Right lobe of liver (tissue), 6 donors: ENCODE data around the gene RNGTT. TPM values are rescaled to one million over a fixed set of nuclear protein-coding genes. Genes with fewer than 3 reads are reported as not detected.

ENCODE experiments used
- ATAC-seq, 4 donors: fragments of 200-7000 bp; cut with Tn5 transposase; one replicate each; pipeline ENCODE4 v1.9.1; 2020; ENCODE audit warnings: mild to moderate bottlenecking in 4 of 4, moderate library complexity in 4 of 4
- DNase-seq, 3 donors: peaks; one replicate each; pipeline ENCODE4 v3.0.0-alpha.2; 2020
- H3K27ac ChIP-seq, 3 donors: fragments of 200-600 bp; one replicate each; pipeline ENCODE4 v1.8.0; 2022
- H3K27me3 ChIP-seq, 2 donors: fragments of 200-600 bp; one replicate each; pipeline ENCODE4 v1.8.0; 2022
- H3K36me3 ChIP-seq, 4 donors: fragments of 200-600 bp; sonication (generic) in 1 of 4; one replicate each; pipeline versions ENCODE4 v1.5.1 to v1.8.0; 2017 to 2022; ENCODE audit warnings: control low read depth in 1 of 4
- H3K4me1 ChIP-seq, 4 donors: fragments of 200-600 bp; sonication (generic) in 1 of 4; one replicate each; pipeline versions ENCODE4 v1.5.1 to v1.8.0; 2017 to 2022; ENCODE audit warnings: control low read depth in 1 of 4
- H3K4me3 ChIP-seq, 3 donors: fragments of 200-600 bp; one replicate each; pipeline ENCODE4 v1.8.0; 2022
- H3K9me3 ChIP-seq, 4 donors: fragments of 200-600 bp; sonication (generic) in 1 of 4; one replicate each; pipeline versions ENCODE4 v1.5.1 to v1.8.0; 2017 to 2022; ENCODE audit warnings: control low read depth in 1 of 4
- POLR2A ChIP-seq: fragments of 450-650 bp; IDR thresholded peaks from one replicate; pipeline ENCODE4 v1.6.1; 2017; ENCODE audit warnings: antibody characterized with exemption, mild to moderate bottlenecking
- WGBS: methylation state at CpG from one replicate; pipeline ENCODE4 v1.1.6; 2018; ENCODE audit warnings: low coverage, low lambda C conversion rate; ENCODE audit not compliant: insufficient coverage; ENCODE audit errors: missing lambda C conversion rate; 5-methylcytosine and 5-hydroxymethylcytosine counted together
- intact Hi-C, 2 donors: fragments of 100-400 bp; cut with DNase I; formaldehyde crosslinking; loops; one replicate each; pipeline versions ENCODE4 v1.11.2 to v1.14.1; 2022
- total RNA-seq, 6 experiments: library from RNA; depleted of rRNA in 2 of 6; stranded (reverse); fragments of >200 nt in 2 of 6; fragmentation: NEBNext Ultra II Directional in 3 of 6; extraction: Animal tissue kit (Norgen Biotek cat#: 25700) in 3 of 6; gene quantifications; one replicate each; pipeline versions ENCODE4 v1.1.0 to v1.2.4, GENCODE V29; 2016 to 2023
- TF ChIP-seq, protein P1 (sequence below), 4 donors: fragments of 200-600 bp in 3 of 4; fragments of 450-650 bp in 1 of 4; IDR thresholded peaks; one replicate each; pipeline versions ENCODE4 v1.5.1 to v1.8.0; 2016 to 2022; ENCODE audit warnings: antibody characterized with exemption in 4 of 4, mild to moderate bottlenecking in 2 of 4
- donor health status: DM: no; HTN: yes; CAD: no.
- donor health status: DM: no; HTN: no; CAD: no.
- donor health status: DM: no; HTN: no; CAD: no.
- donor health status: DM: no; HTN: yes; CAD: no.
- donor health status: DM: no; HTN: yes; CAD: no.

The RNGTT gene
- total RNA-seq, 6 experiments from 2014 or later: 5.7 to 11.2 (median 6.5) TPM

DNA sequence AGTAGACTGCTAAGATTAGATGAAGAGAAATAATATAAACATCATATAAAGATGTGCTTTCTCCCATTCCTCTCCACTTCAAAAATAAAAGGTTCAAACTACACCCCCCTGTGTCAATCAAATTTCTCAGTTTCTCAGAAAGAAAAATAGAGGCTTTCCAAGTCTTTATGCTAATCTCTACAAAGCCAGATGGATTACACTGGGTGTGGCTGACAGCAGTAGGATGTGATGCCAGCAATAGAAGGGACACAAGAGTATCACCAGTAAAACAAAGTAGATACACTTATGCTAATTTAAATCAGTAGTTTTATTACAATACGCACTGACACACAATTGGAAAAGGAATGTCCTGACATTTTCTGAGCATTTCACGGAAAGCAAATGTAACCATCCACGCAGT lies 353.4 kb downstream of the RNGTT start:
- no peaks in the 10 kb centered on the region for H3K27me3 ChIP-seq
- no peaks in the 10 kb centered on the region for H3K36me3 ChIP-seq
- intact Hi-C loops: no loop called here
- TF ChIP-seq POLR2A: no peak
- TF ChIP-seq, protein P1, sequence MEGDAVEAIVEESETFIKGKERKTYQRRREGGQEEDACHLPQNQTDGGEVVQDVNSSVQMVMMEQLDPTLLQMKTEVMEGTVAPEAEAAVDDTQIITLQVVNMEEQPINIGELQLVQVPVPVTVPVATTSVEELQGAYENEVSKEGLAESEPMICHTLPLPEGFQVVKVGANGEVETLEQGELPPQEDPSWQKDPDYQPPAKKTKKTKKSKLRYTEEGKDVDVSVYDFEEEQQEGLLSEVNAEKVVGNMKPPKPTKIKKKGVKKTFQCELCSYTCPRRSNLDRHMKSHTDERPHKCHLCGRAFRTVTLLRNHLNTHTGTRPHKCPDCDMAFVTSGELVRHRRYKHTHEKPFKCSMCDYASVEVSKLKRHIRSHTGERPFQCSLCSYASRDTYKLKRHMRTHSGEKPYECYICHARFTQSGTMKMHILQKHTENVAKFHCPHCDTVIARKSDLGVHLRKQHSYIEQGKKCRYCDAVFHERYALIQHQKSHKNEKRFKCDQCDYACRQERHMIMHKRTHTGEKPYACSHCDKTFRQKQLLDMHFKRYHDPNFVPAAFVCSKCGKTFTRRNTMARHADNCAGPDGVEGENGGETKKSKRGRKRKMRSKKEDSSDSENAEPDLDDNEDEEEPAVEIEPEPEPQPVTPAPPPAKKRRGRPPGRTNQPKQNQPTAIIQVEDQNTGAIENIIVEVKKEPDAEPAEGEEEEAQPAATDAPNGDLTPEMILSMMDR (IDR thresholded peaks at IDR 0.05): no peak
- no peak overlapping the region for H3K27ac ChIP-seq
- no peak overlapping the region for H3K4me3 ChIP-seq
- H3K9me3 ChIP-seq: no peaks in the 10 kb centered on the region
- no peaks in the 10 kb centered on the region for H3K4me1 ChIP-seq
- WGBS: 87% methylated on average over 3 of the region's 3 CpGs
- no peak for DNase-seq
- no peak for ATAC-seq

DNA sequence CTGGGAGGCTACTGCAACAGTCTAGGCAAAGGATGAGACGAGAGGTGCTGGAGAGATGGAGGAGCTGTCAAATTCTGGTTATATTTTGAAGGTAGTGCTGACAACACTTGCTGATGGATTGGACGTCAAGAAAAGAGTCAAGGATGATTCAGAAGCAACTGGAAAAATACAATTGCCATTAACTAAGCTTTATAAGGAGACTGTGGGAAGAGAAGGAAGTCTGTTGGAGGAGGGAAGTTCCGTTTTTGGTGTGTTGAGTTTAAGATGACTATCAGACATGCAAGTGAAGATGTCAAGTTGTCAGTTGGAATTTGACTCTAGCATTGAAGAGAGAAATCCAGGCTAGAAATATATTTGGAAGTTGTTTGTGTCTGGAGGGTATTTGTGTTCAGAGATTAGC lies 358.1 kb downstream of the RNGTT start:
- Histone ChIP-seq H3K4me3 (no peak overlapping the region), H3K27ac (no peak overlapping the region), H3K4me1 (no peaks in the 10 kb centered on the region), H3K27me3 (no peaks in the 10 kb centered on the region), H3K36me3 (no peaks in the 10 kb centered on the region), H3K9me3 (no peaks in the 10 kb centered on the region)
- intact Hi-C loops: no loop called here
- TF ChIP-seq, protein P1 (IDR thresholded peaks at IDR 0.05): no peak
- TF ChIP-seq POLR2A: no peak
- 65% methylated on average over 3 of the region's 3 CpGs for WGBS
- ATAC-seq (no peak), DNase-seq (no peak)

DNA sequence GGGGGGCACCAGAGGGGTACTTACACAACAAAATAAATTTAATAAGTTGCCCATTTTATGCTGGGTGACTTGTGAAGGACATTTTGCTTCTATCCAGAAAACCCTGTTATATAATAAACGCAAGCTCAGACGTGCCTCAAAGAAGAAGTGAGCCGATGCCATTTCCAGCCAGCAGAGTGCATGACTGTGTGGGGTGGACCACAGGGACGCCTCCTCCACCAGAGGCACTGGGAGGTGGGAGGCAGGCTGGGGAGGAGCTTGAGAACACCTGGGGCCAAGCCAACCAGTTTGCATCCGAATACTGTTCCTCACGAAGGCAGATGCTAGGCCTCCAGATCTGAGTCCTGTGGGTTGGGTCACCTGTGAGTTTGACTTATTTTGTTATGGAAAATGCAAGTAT lies 363.8 kb downstream of the RNGTT start:
- H3K9me3 ChIP-seq: no peaks in the 10 kb centered on the region
- no peaks in the 10 kb centered on the region for H3K36me3 ChIP-seq
- DNase-seq (no peak), ATAC-seq (no peak)
- H3K4me1 ChIP-seq: no peaks in the 10 kb centered on the region
- WGBS: 17% methylated on average over 1 of the region's 6 CpGs
- no peak overlapping the region for H3K4me3 ChIP-seq
- TF ChIP-seq, protein P1 (IDR thresholded peaks at IDR 0.05): no peak
- no peak overlapping the region for H3K27ac ChIP-seq
- H3K27me3 ChIP-seq: no peaks in the 10 kb centered on the region
- intact Hi-C loops: no loop called here

DNA sequence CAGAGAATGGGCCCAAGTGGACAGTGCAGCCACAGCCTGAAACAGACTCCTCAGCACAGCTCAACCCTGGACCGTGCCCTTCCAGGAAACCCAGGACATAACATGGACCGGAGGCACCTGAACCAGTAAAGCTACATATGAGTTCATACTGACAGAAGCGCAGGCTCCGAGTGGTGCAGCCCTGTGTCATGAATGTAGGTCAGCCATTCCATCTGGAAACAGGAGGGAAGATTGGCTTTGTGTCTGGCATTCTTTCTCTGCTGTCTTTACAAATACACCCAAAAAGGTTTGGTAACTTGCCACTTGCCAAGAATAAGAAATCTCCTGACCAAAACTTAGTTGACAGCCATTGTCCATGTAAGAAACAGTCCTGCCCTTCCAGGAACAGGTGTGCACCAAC lies 366.6 kb downstream of the RNGTT start:
- no peak for DNase-seq
- no peaks in the 10 kb centered on the region for H3K4me1 ChIP-seq
- no peak for ATAC-seq
- no peak overlapping the region for H3K27ac ChIP-seq
- no peaks in the 10 kb centered on the region for H3K36me3 ChIP-seq
- TF ChIP-seq POLR2A: no peak
- TF ChIP-seq, protein P1 (IDR thresholded peaks at IDR 0.05): no peak
- intact Hi-C loops: no loop called here
- WGBS: 67% methylated on average over 1 of the region's 4 CpGs
- H3K4me3 ChIP-seq: no peak overlapping the region
- no peaks in the 10 kb centered on the region for H3K9me3 ChIP-seq
- no peaks in the 10 kb centered on the region for H3K27me3 ChIP-seq

DNA sequence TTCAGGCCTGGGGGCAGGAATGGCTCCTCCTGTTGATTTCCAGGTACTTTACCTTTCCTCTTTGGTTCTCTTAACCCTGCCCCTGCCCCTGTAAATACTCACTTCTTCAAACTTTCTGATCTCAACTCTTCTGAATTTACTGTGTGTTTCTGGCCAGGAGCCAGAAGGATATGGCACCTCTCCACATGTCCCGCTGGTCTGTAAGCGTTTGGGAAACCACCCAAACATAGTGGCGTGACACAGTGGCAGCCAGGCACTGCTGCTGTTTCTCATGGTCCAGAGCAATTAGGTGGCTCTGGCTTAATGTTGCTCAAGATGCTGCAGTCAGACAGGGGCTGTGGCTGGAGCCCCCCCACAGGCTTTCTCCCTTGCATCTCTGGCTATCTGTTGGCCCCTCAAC lies 374.5 kb downstream of the RNGTT start:
- Histone ChIP-seq H3K4me1 (no peaks in the 10 kb centered on the region), H3K4me3 (no peak overlapping the region), H3K27me3 (no peaks in the 10 kb centered on the region), H3K9me3 (no peaks in the 10 kb centered on the region), H3K36me3 (no peaks in the 10 kb centered on the region), H3K27ac (no peak overlapping the region)
- no peak for DNase-seq
- TF ChIP-seq POLR2A: no peak
- TF ChIP-seq, protein P1 (IDR thresholded peaks at IDR 0.05): no peak
- intact Hi-C loops: no loop called here
- ATAC-seq: no peak
- 58% methylated on average over 3 of the region's 3 CpGs for WGBS
